IPS DF 4.7 (cell line): ENCODE results near the gene ACTL7B.
"Not testable (repeated sequence)": the region's sequence is repeated elsewhere in the genome, so short reads cannot be mapped to it uniquely, and the experiment has no call there.

ENCODE experiments used
- DNase-seq: peaks from one replicate; pipeline ENCODE4 v3.0.0-alpha.2; 2013; ENCODE audit warnings: low spot score; ENCODE audit errors: extremely low read depth

ACTL7B gene

GRCh38 chr9:108874058-108874788 is 18.4 kb upstream of the ACTL7B start:
- no peak for DNase-seq

DNA sequence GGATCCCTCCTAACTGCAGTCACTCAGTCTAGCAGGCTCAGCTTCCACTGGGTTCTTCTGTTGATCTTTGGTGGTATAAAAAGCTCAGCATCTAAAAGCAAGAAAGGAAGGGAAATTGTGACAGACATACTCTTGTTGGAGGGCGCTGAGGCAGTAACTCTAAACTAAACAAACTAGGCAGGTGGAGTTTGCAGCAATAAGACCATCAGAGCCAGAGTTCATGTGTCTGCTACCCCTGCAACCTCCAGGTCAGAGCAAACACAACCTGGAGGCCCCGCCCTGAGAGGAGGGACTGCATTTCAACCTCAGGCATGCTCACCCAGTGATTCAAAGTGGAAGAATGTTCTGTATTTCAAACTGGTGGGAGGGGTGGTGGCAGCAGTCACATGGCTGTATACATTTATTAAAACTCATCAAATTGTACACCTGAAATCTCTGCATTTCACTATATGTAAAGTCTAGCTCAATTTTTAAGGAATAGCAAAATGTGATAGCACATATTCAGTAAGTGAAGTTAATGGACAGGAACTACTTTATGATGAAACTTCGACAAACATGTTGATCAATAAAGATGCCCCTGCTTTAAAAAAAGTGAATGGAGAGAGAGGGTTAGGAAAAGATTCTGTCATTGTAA is 13.4 kb upstream of the ACTL7B start:
- DNase-seq: no peak

- no peak for DNase-seq
Measured at GRCh38 chr9:108867829-108868228, 12.0 kb upstream of the ACTL7B start.

GRCh38 chr9:108867116-108867515 is 11.3 kb upstream of the ACTL7B start:
- DNase-seq: no peak

DNA sequence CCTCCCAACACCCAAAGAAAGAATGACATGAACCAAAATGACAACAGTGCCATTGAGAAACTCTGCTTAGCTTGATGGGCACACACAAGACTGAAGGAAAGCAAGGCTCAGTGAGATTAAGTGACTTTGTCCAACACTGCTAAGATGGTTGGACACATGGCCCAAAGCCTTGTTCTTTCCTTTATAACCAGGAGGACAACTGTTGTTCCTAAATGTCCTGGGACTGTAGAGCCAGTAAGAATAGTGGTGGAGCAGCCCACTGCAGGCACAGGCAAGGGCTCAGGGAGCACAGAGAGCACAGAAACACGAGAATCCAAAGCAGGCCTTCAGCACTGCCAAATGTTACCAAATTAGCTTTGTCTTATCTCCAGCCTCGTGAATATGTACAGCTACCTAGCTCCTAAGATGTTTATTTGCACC is 10.2 kb upstream of the ACTL7B start:
- DNase-seq: no peak

DNA sequence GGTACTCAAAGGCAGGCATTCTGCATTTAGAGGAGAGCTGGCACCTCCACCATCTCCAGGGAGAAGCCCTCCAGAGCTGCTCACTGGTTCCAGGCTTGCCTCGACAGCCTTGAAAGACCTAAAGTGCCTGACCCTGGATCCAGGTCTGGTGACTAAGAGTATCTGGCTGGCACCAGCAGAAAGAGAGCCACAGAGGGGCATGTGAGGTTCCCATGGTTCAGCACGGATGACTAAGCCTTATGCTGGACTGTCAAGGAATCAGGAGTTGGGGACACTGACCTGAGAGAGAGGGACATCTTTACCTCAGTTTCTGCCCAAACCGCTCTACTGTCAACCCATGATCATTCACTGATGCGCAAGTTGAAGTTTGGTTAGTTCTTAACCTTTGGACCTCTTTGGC is 9.3 kb upstream of the ACTL7B start:
- no peak for DNase-seq

GRCh38 chr9:108864446-108864845 is 8.7 kb upstream of the ACTL7B start:
- DNase-seq: no peak

DNA sequence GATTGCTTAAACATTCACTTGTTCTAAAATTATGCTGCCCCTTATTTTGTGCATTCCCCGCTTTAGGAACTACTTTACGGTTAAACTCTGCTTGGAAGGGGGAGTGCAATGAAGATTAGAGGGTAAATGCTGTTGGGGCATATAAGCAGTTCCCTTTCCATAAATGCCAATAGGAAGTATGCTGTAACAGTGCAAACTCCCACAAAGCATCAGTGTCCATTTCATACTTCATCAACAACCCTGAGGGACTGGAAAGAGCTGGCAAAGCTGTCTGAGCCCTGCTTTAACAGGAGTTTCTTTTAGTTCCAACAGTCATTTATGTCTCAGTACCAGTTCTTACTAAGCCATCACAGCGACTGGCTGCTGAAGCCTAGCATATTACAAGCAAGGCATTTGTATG is 8.1 kb upstream of the ACTL7B start:
- no peak for DNase-seq

GRCh38 chr9:108861997-108862396 is 6.2 kb upstream of the ACTL7B start, which contains the start of gene ACTL7A:
Gene ACTL7A, plus strand, starts transcription at chr9:108862266. Its CDS starts 57 bp downstream, at chr9:108862323.
- no peak for DNase-seq

GRCh38 chr9:108861464-108861863 is 5.7 kb upstream of the ACTL7B start:
- DNase-seq: no peak

DNA sequence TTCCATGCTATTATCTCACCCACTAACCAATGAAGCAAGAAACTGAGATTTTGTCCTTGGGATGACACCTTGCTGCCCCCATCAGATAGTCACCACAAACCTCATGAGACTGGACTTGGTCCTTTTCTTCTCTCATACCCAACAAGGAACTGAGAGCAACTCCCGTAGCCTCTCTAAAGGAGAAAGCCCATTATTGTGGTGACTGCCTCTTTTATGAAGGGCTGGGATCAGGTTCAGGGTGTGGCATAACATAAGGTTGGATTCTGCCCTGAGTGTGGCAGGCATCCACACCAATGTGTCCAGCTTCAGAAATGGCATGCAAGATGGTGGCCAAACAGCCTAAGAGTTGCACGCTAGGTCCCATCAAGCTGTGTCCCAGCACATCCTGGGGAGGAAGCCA is 5.0 kb upstream of the ACTL7B start:
- DNase-seq: no peak

DNA sequence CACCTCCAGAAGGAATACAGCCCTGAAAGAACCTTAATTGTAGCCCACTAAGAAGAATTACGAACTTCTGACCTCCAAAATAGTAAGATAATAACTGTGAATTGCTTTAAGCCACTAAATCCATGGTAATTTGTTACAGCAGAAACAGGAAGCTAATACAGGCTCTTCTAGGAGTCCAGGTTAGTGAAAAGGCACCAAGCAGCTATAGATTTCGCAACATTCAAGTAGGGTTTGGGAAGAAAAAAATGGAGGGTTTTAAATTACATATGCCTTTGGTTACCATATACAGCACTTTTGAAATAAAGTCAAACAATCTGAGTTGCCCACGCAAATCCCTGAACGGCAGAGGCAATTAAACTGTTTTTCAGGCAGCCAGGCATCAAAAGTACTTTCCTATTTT is 4.6 kb upstream of the ACTL7B start:
- DNase-seq: no peak

GRCh38 chr9:108859459-108860114 is 3.8 kb upstream of the ACTL7B start:
- no peak for DNase-seq

- no peak for DNase-seq
Measured at GRCh38 chr9:108857572-108857971, 1.8 kb upstream of the ACTL7B start.

DNA sequence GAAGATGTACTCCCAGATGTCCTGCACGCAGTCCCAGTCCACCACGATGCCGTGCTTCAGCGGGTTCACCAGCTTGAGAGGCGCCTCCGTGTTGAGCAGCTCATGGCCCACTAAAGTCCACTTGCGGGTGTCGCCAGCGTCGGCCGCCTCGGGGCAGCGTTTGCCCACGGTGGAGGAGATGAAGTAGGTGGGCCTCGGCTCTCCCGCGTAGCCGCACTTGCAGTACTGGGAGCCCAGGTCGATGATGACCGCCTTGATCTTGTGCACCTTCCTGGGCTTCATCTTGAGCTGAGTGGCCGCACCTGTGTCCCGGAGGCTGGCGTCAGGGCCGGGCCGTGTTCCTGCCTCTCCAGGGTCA is 278 bp downstream of the ACTL7B start:
- no peak for DNase-seq

- DNase-seq: no peak
Measured at GRCh38 chr9:108854641-108855528, 901 bp downstream of the ACTL7B start.

GRCh38 chr9:108854094-108854493 is 1.7 kb downstream of the ACTL7B start:
- no peak for DNase-seq

GRCh38 chr9:108852079-108852478 is 3.7 kb downstream of the ACTL7B start:
- no peak for DNase-seq

DNA sequence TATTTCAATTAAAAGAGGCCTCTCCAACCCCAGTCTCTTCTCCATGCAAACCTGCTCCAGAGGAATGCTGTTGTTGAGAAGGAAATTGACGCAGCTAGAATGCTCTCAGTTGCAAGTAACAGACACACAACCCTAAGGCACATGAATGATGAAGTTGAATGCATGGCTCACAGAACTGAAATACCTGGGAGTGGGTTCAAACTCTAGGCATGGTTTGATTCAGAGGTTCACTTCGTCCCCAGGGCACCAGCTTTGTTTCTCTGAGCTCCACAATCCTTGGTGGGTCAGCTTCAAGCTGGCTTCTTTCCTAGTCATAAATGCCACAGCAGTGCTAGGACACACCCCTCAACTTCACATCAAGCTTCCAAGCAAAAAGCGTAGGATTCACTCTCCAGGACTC is 4.6 kb downstream of the ACTL7B start:
- DNase-seq: no peak

- DNase-seq: no peak
Measured at GRCh38 chr9:108850293-108850897, 5.4 kb downstream of the ACTL7B start.

DNA sequence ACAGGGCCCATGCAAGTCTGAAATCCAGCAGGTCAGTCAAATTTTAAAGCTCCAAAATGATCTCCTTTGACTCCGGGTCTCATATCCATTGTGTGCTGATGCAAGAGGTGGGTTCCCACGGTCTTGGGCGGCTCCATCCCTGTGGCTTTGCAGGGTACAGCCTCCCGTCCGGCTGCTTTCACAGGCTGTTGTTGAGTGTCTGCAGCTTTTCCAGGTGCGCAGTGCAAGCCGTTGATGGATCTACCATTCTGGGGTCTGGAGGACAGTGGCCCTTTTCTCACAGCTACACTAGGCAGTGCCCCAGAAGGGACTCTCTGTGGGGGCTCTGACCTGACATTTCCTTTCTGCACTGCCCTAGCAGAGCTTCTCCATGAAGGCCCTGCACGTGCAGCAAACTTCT is 7.5 kb downstream of the ACTL7B start:
- DNase-seq: not testable (repeated sequence)
